DND-41 (cell line): Measurements from ENCODE around the gene TMIGD2.

Experiments used
- CTCF ChIP-seq: IDR thresholded peaks from 2 replicates; pipeline ENCODE4 v1.5.1; 2012; ENCODE audit warnings: borderline replicate concordance, low read length, moderate library complexity, mild to moderate bottlenecking; ENCODE audit not compliant: poor library complexity, severe bottlenecking; ENCODE audit errors: extremely low read depth
- EZH2 ChIP-seq: IDR thresholded peaks from 3 replicates; pipeline ENCODE4 v1.6.1; 2012; ENCODE audit warnings: borderline replicate concordance, low read depth, mild to moderate bottlenecking, moderate library complexity, low read length, inconsistent platforms; ENCODE audit not compliant: severe bottlenecking

GRCh38 chr19:4268816-4269430 lies 33.3 kb downstream of the TMIGD2 start:
- TF ChIP-seq CTCF (no peak), EZH2 (no peak)
